T-cell (primary cell): ENCODE measurements around the gene RIMS3. TPM values are rescaled to one million over a fixed set of nuclear protein-coding genes. Genes with fewer than 3 reads are reported as not detected.
A peak's percentile ranks its signal among the peaks of the same experiment; 100 is the strongest.

Experiments used
- ATAC-seq, 4 experiments: fragments of 200-7000 bp in 3 of 4; fragments of 150-1000 bp in 1 of 4; cut with Tn5 transposase; replicated peaks in 1 of 4; 1 replicate in 3 of 4; 2 replicates in 1 of 4; pipeline ENCODE4 v1.10.0; 2021; ENCODE audit warnings: moderate library complexity in 3 of 4, mild to moderate bottlenecking in 2 of 4, moderate number of reproducible peaks in 1 of 4
- CTCF ChIA-PET, 2 donors: fragments of 300-600 bp; sonication (Branson Sonifier 250); formaldehyde crosslinking; loops; one replicate each; lab custom pipeline; 2022; ENCODE audit warnings: antibody characterized with exemption in 2 of 2; lab: Charles Lee
- POLR2A ChIA-PET, 2 donors: fragments of 300-600 bp; sonication (Branson Sonifier 250); formaldehyde crosslinking; loops; one replicate each; lab custom pipeline; 2022; ENCODE audit warnings: antibody characterized with exemption in 2 of 2; lab: Charles Lee
- DNase-seq, 35 experiments: peaks; one replicate each; pipeline versions ENCODE4 v3.0.0 to v3.0.0-alpha.2; 2013 to 2023
- H3K27ac ChIP-seq: one replicate; pipeline ENCODE4 v1.5.1; 2013; ENCODE audit warnings: low read length
- H3K27me3 ChIP-seq, 2 experiments: replicated peaks in 1 of 2; 1 replicate in 1 of 2; 2 replicates in 1 of 2; pipeline versions ENCODE4 v1.6.1 to v1.7.0; 2013; ENCODE audit warnings: low read length in 1 of 2, mixed read lengths in 1 of 2; ENCODE audit not compliant: control insufficient read depth in 2 of 2, insufficient read depth in 2 of 2; ENCODE audit errors: extremely low read depth in 1 of 2
- H3K36me3 ChIP-seq, 2 donors: 1 replicate in 1 of 2; 2 replicates in 1 of 2; pipeline versions ENCODE4 v1.6.1 to v1.7.0; 2013; ENCODE audit warnings: low read length in 1 of 2; ENCODE audit not compliant: control insufficient read depth in 2 of 2, insufficient read depth in 1 of 2; ENCODE audit errors: extremely low read depth in 1 of 2
- H3K4me1 ChIP-seq, 2 experiments: 1 replicate in 1 of 2; 2 replicates in 1 of 2; pipeline versions ENCODE4 v1.6.1 to v1.7.0; 2013; ENCODE audit warnings: low read length in 2 of 2, mixed read lengths in 1 of 2; ENCODE audit not compliant: insufficient read depth in 2 of 2, control insufficient read depth in 1 of 2; ENCODE audit errors: extremely low read depth in 1 of 2
- H3K4me3 ChIP-seq, 2 donors: 1 replicate in 1 of 2; 2 replicates in 1 of 2; pipeline versions ENCODE4 v1.5.1 to v1.7.0; 2013; ENCODE audit warnings: mild to moderate bottlenecking in 2 of 2, low read length in 1 of 2, moderate library complexity in 1 of 2; ENCODE audit not compliant: control insufficient read depth in 1 of 2; ENCODE audit errors: extremely low read depth in 1 of 2
- H3K9me3 ChIP-seq: 2 replicates; pipeline ENCODE4 v1.7.0; 2013
- H3K27ac Mint-ChIP-seq, 2 donors: one replicate each; pipeline ENCODE4 v1.8.0; 2020 to 2021; ENCODE audit warnings: mild to moderate bottlenecking in 2 of 2, mixed read lengths in 2 of 2
- H3K27me3 Mint-ChIP-seq, 2 donors: one replicate each; pipeline ENCODE4 v1.8.0; 2021 to 2022; ENCODE audit warnings: mixed read lengths in 2 of 2
- H3K36me3 Mint-ChIP-seq: one replicate; pipeline ENCODE4 v1.8.0; 2021; ENCODE audit warnings: mixed read lengths
- H3K4me1 Mint-ChIP-seq, 3 donors: one replicate each; pipeline ENCODE4 v1.8.0; 2020 to 2022; ENCODE audit warnings: mixed read lengths in 3 of 3, mild to moderate bottlenecking in 1 of 3
- H3K4me3 Mint-ChIP-seq, 3 donors: one replicate each; pipeline ENCODE4 v1.8.0; 2020 to 2022; ENCODE audit warnings: mild to moderate bottlenecking in 3 of 3, mixed read lengths in 3 of 3, moderate library complexity in 3 of 3
- H3K9me3 Mint-ChIP-seq, 3 donors: one replicate each; pipeline ENCODE4 v1.8.0; 2020 to 2022; ENCODE audit warnings: mixed read lengths in 3 of 3
- WGBS: methylation state at CpG from one replicate; pipeline ENCODE4 v1.1.5; 2013; ENCODE audit warnings: missing lambda C conversion rate; ENCODE audit not compliant: insufficient coverage; 5-methylcytosine and 5-hydroxymethylcytosine counted together
- total RNA-seq, 35 experiments: library from RNA in 6 of 35; stranded (reverse) in 6 of 35; fragments of 120-200 nt in 1 of 35; gene quantifications; one replicate each; pipeline versions ENCODE4 v1.2.1 to v1.2.4 and lab custom pipeline; 2013 to 2026

RIMS3 gene
- total RNA-seq, 5 donors from 2014 or later (not counting 1 experiment from before 2014, with no cell fraction given), result 1.8 to 3.0 (median 2.3) TPM

DNA sequence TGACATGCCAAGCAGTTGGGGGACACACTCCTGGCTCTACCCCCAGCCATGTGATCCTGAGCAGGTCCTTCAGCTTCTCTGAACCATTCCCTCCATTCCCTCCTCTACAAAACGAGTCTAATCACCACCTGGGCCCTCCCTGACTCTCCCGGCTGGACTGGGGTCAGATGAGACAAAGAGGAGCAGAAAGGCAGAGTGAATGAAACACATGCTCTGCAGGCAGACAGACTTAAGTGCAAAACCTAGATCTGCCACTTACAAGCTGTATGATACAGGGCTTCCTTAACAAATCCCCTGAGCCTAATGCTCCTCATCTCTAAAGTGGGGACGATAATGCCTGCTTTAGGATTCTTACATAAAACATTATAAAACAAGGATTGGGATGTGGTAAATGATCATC is 17.3 kb downstream of the RIMS3 start:
- Histone ChIP-seq H3K27ac (no peak overlapping the region), H3K4me3 (no peak overlapping the region), H3K9me3 (no peaks in the 10 kb centered on the region), H3K4me1 (peaks cover 0 to 6% of the 10 kb centered on the region in 2 experiments), H3K36me3 (no peaks in the 10 kb centered on the region), H3K27me3 (peaks cover 0 to 18% of the 10 kb centered on the region in 2 experiments)
- no peak for ATAC-seq
- H3K9me3 Mint-ChIP-seq, result no peaks in the 10 kb centered on the region
- ChIA-PET POLR2A (no interaction called here), CTCF (no interaction called here)
- H3K36me3 Mint-ChIP-seq, result no peaks in the 10 kb centered on the region
- DNase-seq, result no peak
- WGBS, result 100% methylated on average over 1 of the region's 3 CpGs
- peaks cover 4 to 8% (median 5%) of the 10 kb centered on the region in 3 donors for H3K4me1 Mint-ChIP-seq
- no peaks in the 10 kb centered on the region for H3K27me3 Mint-ChIP-seq
- no peak overlapping the region for H3K27ac Mint-ChIP-seq
- H3K4me3 Mint-ChIP-seq, result no peak overlapping the region

DNA sequence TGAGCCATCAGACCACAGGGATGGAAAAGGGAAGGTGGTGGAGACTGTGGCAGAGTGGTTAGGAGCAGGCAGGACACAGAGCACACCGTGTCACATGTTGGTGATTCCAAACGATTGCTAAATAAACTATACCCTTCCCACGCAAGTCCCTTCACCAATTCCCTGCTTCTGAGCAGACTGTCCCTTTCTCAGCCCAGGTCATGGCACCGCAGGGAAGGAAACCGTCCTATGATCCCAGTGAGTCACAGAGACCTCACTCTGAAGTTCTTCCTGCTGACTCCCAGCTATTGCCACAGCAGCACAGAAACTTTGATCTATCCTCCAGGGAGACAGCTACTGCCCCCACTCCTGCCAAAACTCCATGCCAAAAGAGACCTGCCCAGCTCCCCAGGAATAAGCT is 19.2 kb downstream of the RIMS3 start:
- Mint-ChIP-seq H3K9me3 (no peaks in the 10 kb centered on the region), H3K27me3 (no peaks in the 10 kb centered on the region), H3K27ac (no peak overlapping the region), H3K36me3 (no peaks in the 10 kb centered on the region), H3K4me1 (peaks cover 4 to 8% (median 5%) of the 10 kb centered on the region in 3 donors), H3K4me3 (no peak overlapping the region)
- Histone ChIP-seq H3K27me3 (peaks cover 0 to 15% of the 10 kb centered on the region in 2 experiments), H3K4me3 (no peak overlapping the region), H3K27ac (no peak overlapping the region), H3K4me1 (peaks cover 0 to 6% of the 10 kb centered on the region in 2 experiments), H3K9me3 (no peaks in the 10 kb centered on the region), H3K36me3 (no peaks in the 10 kb centered on the region)
- no peak for ATAC-seq
- ChIA-PET POLR2A (no interaction called here), CTCF (no interaction called here)
- DNase-seq, result no peak
- WGBS, result 86% methylated on average over 4 of the region's 5 CpGs

DNA sequence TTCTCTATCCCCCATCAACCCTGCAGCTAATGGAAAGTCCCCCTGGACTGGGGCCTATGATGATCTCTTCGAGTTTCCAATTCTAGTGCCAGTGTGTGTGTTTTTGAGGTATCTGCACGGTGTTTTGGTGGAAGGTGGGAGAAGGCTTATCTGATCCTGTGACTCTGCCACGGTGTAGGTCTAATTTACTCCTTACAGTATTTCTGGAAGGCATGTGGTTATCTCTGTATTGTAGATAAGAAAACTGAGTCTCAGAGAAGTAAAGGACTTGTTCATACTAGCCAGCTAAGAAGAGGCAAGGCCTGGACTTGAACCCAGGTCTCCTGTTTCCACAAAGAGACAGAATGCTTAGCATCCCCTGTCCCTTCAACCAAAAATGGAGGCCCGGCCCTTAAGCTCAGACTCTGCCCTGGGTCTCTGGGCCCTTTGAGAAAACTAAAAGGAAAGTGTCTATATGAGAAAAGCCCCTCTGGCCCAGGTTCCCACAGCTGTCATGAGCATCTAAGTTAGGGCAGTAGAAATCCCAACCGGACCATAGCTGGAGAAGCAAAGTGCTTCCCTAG is 20.3 kb downstream of the RIMS3 start:
- WGBS, result 92% methylated on average over 2 of the region's 5 CpGs

DNA sequence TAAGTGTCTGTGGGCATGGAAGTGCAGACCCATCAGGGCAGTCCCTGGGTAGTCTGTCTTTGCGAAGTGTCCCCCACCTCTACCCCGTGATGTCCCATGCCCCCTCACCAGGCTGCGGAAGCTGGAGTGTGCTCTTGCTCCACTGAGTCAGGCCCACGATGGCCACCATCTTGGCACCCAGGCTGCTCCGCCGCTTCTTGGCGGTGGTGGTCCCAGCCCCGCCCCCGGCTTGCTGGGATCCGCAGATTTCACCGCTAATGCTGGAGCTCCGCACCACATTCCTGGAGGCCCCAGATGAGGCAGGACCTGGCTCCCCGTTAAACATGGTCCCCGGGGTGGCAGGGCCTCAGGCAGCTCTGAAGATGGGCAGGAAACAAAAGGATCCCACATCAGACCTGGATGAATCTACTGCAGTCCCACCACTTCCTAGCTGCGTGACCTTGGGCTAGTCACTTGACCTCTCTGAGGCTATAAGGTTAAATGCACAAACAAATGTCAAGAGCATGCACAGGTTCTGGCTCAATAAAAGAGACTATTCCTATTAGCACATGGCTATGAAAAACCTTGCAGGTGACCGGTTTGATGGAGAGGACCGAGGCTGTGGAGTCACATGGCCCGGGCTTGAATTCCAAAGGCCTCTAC is 23.8 kb downstream of the RIMS3 start:
- Mint-ChIP-seq H3K4me1 (peaks cover 4 to 12% (median 9%) of the 10 kb centered on the region in 3 donors), H3K27ac (no peak overlapping the region), H3K36me3 (no peaks in the 10 kb centered on the region), H3K27me3 (no peaks in the 10 kb centered on the region), H3K9me3 (no peaks in the 10 kb centered on the region), H3K4me3 (no peak overlapping the region)
- Histone ChIP-seq H3K9me3 (no peaks in the 10 kb centered on the region), H3K27me3 (peaks cover 0 to 4% of the 10 kb centered on the region in 2 experiments), H3K4me3 (no peak overlapping the region), H3K27ac (no peak overlapping the region), H3K36me3 (no peaks in the 10 kb centered on the region), H3K4me1 (peaks cover 0 to 4% of the 10 kb centered on the region in 2 experiments)
- 92% methylated on average over 13 of the region's 18 CpGs for WGBS
- DNase-seq (no peak), ATAC-seq (no peak)
- POLR2A ChIA-PET, result no interaction called here
- CTCF ChIA-PET, result no interaction called here

More for the DNA sequence above, 20.3 kb downstream of the RIMS3 start:
- no peak overlapping the region for H3K27ac ChIP-seq
- no peaks in the 10 kb centered on the region for H3K27me3 Mint-ChIP-seq
- ATAC-seq, result no peak
- H3K4me3 ChIP-seq, result no peak overlapping the region
- no peak overlapping the region for H3K27ac Mint-ChIP-seq
- CTCF ChIA-PET, result no interaction called here
- H3K4me1 Mint-ChIP-seq, result peaks cover 8 to 15% (median 11%) of the 10 kb centered on the region in 3 donors
- H3K9me3 Mint-ChIP-seq, result no peaks in the 10 kb centered on the region
- no peaks in the 10 kb centered on the region for H3K9me3 ChIP-seq
- POLR2A ChIA-PET, result no interaction called here
- H3K36me3 ChIP-seq, result no peaks in the 10 kb centered on the region
- peaks cover 0 to 7% of the 10 kb centered on the region in 2 experiments for H3K4me1 ChIP-seq
- no peak for DNase-seq
- no peak overlapping the region for H3K4me3 Mint-ChIP-seq
- peaks cover 0 to 9% of the 10 kb centered on the region in 2 experiments for H3K27me3 ChIP-seq
- H3K36me3 Mint-ChIP-seq, result no peaks in the 10 kb centered on the region

DNA sequence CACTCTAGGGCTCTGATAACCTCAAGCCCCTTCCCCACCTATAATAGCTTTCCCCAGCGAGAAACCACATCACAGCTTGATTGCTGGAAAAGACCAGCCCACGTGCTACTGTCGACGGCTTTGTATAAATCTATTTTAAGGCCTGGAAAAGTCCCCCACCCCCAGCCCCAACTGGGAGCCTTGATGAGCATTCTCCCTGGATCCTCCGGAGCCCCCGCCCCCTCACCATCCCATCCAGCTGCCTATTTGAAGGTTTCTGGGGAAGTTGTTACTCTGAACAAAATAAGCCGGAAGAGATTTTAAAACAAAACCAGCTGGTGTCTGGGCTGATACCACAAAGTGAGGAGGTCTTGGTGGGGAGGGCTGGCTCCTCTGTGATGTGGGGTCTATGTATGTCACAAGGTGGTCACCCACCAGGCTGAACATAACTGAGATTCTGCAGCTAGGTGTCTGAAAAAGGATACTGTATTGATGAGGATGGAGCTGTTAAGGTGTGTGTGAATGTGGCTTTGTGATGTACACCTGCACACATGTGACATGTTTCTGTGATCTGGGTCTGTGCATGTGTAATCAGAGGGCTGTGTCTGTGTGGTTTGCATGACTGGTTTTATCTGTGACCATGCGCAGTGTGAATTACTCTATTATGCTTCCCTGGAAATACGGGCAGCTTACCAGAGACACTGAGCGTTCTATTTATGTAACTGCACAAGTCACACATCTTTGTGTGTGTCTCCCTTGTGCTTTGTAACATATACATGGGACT is 25.0 kb downstream of the RIMS3 start:
- no peak overlapping the region for H3K27ac ChIP-seq
- Mint-ChIP-seq H3K27ac (no peak overlapping the region), H3K4me3 (no peak overlapping the region), H3K4me1 (peaks cover 4 to 12% (median 9%) of the 10 kb centered on the region in 3 donors), H3K9me3 (no peaks in the 10 kb centered on the region), H3K36me3 (no peaks in the 10 kb centered on the region), H3K27me3 (no peaks in the 10 kb centered on the region)
- 38% methylated on average over 5 of the region's 10 CpGs for WGBS
- ATAC-seq, result peak; percentile 20 to 94 (median 34)
- peaks cover 0 to 4% of the 10 kb centered on the region in 2 experiments for H3K27me3 ChIP-seq
- peaks cover 0 to 4% of the 10 kb centered on the region in 2 experiments for H3K4me1 ChIP-seq
- CTCF ChIA-PET, result interaction anchor here in 1 of 2 donors (0.5 kb wide), 1 partner anchor 312 kb away, joined by 3 read pairs; no protein-coding TSS in a partner anchor
- H3K9me3 ChIP-seq, result no peaks in the 10 kb centered on the region
- POLR2A ChIA-PET, result no interaction called here
- no peaks in the 10 kb centered on the region for H3K36me3 ChIP-seq
- DNase-seq, result peak in 10 of 35 experiments; percentile 11 to 38 (median 26)
- no peak overlapping the region for H3K4me3 ChIP-seq
